Measurements from ENCODE around the gene CPED1. TPM values are rescaled to one million over a fixed set of nuclear protein-coding genes. Genes with fewer than 3 reads are reported as not detected.
A peak's percentile ranks its signal among the peaks of the same experiment; 100 is the strongest.
"Not testable (repeated sequence)": the region's sequence is repeated elsewhere in the genome, so short reads cannot be mapped to it uniquely, and the experiment has no call there.

The CPED1 gene
- total RNA-seq, 1 donor from 2014 or later: 48.7 TPM

GRCh38 chr7:120993553-120994191 is 5.2 kb downstream of the CPED1 start:
- DNase-seq (ENCODE audit: low spot score): no peak
- intact Hi-C loops (cut with DNase I): no loop called here

DNA sequence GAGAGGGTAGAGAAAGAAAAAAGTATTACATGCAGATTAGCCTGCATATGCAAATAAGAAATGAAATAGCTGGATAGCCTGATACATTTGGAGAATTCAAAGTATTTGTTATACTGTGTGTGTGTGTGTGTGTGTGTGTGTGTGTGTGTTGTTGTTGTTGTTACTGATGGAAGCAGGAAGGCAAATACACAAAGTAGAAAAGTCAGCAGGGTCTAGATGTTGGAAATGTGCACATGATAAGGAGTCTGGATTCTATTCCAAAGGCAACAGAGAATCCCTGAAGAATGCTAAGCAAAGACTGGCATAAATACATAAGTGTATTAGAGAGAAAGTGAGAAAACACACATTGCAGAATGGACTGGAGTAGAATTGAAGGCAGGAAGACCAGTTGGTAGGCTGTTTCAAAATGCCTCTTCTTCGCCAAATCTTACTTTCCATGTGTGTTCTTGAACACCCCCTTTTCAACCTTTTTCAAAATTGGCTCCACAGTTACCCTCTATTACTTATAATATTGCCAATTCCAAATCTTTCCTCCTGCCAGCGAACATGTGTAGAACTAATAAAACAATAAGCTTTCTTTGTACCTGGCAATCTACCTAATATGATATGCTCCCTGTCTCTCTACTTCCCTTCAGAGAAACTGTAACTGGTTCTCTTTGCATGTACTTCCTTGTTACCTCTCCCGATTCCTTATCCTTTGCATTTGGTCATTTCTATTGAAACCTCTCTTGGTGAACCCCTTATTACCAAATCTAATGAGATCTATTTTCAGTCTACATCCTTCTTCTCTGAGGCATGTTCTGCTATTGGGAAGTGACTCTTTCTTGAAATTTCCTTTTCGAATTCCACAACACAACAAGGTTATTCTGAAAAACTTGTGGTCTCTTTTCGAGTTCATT is 6.2 kb downstream of the CPED1 start:
- no peak for DNase-seq (ENCODE audit: low spot score)
- intact Hi-C loops (cut with DNase I): no loop called here

DNA sequence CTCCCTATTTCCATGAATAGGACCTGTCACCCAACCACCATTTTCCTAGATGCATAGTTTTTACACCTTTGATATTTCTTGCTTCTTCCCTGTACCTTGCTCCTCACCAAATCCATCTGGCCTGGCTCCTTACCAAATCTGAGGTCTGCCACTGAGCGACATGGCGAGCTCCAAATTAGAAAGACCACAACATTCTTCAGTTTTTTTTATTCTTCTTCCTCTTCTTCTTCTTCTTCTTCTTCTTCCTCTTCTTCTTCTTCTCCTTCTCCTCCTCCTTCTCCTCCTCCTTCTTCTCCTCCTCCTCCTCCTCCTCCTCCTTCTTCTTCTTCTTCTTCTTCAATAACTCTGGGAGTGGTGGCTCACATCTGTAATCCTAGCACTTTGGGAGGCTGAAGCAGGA is 7.1 kb downstream of the CPED1 start:
- intact Hi-C loops (cut with DNase I): no loop called here
- DNase-seq (ENCODE audit: low spot score): no peak

DNA sequence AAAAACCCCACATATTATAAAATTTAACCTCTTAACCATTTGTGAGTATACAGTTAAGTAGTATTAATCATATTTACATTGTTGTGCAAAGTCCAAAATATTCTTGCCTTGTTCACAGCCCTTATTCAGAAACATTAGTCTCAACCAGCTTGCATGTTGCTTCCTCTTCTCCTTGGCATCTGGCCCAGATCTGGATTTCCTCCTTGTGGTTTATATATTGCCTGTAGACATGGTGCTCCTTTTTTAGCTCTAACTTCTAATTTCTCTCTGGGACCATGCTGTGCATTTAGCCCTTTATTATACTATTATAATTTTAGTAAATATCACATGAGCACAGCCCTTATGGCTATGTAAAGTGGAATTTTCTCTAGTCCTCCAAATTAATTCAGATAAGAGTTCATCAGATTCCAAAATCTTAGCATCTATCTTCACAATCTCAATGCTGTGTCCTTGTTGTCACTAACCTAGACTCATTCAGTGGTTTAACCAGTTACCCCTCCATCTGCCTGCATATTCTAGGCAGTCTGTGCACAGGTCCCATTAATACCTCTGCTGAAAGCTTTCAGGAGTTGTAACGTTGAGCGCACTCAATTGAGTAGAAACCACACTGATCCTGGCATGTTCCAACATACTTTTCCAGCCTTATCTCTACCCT is 7.9 kb downstream of the CPED1 start:
- peak; percentile 84 for DNase-seq (ENCODE audit: low spot score)
- intact Hi-C loops (cut with DNase I): no loop called here

DNA sequence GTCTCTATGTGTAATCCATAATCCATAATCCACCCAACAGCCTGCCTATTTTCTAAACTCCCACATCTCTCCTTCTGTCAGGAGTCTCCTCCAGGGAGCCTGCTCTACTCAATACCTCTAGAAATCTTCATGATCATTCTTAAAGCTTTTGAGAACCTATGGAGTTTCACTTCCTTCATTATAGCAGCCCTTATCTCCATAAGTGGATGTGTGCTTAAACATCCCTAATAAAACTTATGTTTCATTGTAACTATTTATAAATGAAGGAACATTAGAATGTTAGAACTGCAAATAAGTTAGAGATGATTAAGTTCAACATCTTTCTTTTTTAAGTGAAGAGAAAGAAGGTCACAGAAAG is 8.5 kb downstream of the CPED1 start:
- intact Hi-C loops (cut with DNase I): no loop called here
- no peak for DNase-seq (ENCODE audit: low spot score)

DNA sequence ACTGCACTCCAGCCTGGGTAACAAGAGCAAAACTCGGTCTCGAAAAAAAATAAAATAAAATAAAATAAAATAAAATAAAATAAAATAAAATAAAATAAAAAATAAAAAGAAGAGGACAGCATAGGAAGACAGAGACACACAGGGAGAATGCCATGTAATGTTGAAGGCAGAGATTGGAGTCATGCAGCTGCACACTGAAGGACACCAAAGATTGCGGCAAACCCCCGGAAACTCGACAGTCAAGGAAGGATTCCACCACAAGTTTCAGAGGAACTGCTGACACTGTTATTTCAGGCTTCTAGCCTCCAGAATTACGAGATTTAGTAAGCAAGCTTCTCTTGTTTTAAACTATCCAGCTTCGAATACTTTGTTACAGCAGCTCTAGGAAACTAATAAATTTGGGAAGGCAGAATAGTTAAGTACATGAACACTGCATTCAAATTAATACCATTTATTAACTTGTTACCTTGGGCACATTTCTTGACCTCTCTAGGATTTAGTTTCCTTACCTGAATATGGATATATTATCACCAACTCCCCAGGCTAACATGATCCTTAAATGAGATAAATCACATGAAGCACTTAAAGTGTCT is 9.5 kb downstream of the CPED1 start:
- intact Hi-C loops (cut with DNase I): no loop called here
- DNase-seq (ENCODE audit: low spot score): no peak

GRCh38 chr7:120998520-120998919 is 10.0 kb downstream of the CPED1 start:
- no peak for DNase-seq (ENCODE audit: low spot score)
- intact Hi-C loops (cut with DNase I): no loop called here

DNA sequence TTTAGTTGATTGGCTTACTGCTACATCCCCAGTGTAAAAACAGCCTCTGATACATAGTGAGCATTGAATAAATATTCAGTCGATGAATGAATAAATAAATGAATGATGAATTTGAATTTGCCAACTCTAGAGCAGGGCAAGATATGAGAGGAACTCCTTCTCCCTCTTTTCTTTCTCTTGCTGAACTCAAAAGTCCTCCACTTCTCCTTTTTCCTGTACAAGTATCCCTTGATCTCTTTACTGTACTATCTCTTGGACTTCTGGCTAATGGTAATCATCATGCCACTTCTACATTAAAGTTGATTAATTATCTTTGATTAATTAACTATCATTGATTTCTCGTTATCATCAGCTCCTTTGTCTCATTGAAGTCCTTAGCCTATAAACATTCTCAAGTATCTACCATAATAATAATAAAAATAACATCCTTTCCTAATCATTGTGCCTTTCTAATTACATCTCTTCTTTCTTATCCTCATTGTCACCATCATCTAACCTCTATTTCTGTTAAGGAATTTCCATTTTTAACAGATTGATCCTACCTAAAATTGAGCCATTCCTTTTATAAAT is 10.6 kb downstream of the CPED1 start:
- no peak for DNase-seq (ENCODE audit: low spot score)
- intact Hi-C loops (cut with DNase I): no loop called here

DNA sequence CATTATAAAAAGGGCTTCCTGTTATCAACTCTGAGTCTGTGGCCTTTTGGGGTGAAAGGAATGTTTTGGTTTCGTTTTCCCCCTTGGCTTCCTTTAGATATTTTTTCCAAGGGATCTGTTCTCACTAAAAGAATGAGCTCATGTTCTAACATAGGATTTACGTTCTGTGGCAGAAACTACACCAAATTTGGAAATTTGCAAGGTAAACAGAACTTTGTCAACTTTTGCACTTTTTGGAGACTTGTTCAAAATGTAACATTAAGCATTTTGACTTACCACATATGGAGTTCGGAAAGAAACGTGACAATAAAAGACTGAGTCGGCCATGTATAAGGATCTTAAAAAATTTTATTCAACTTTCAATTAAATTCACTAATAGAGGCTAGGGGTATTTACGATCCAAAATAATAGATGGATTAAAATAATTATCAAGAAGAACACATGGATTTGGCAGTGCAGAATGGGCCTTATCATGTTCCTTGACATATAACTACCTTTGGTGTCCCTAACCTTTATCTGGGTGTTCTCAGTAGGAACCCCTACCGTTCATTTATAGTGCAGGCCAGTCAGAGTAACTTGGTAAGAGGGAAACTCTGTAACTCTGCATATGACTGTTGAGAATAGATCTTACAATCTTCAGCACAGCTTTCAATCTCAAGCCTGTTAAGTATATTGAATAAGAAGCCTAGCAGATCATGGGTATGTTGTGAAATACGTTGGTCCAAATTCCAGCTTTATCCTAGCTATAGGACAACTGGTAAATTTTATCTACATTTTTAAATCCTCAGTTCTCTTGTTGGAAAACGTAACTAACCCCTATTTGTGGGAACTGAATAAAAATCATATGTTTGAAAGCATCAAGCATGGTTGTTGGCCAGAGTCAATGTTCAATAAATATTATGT is 11.8 kb downstream of the CPED1 start:
- no peak for DNase-seq (ENCODE audit: low spot score)
- intact Hi-C loops (cut with DNase I): no loop called here

GRCh38 chr7:121001234-121001906 is 12.9 kb downstream of the CPED1 start:
- intact Hi-C loops (cut with DNase I): no loop called here
- no peak for DNase-seq (ENCODE audit: low spot score)

DNA sequence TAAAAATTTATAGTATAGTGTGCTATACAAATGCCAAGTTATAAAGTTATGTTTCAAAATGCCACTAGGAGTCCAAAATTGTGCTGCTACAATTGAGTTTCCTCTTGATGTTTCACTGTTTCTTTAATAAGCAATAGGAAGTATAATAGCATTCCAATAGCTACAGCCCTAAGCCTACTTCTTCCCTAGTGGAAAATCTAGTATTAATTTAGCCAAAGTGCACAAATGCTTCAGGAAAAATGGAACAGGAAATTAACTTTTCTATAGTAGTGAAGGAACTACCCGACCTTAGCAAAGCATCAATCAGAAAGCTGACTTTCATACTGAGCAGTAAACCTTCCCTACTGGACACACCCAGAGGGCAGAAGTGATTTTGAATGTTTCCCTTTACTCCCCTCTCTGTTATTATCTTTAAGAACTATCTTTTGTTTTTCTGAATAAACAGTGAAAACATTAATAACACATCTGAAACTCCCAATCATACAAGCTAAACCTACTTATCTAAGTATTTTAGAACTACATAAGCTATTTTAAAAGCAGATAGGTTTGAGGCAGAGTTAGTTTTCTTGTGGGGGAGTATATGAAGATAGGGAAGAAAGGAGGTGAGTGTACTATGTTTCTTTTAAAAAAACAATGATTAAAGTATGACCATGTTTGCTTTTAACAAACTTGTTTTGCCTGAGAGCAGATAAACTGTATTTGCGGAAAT is 13.7 kb downstream of the CPED1 start:
- intact Hi-C loops (cut with DNase I): no loop called here
- DNase-seq (ENCODE audit: low spot score): no peak

DNA sequence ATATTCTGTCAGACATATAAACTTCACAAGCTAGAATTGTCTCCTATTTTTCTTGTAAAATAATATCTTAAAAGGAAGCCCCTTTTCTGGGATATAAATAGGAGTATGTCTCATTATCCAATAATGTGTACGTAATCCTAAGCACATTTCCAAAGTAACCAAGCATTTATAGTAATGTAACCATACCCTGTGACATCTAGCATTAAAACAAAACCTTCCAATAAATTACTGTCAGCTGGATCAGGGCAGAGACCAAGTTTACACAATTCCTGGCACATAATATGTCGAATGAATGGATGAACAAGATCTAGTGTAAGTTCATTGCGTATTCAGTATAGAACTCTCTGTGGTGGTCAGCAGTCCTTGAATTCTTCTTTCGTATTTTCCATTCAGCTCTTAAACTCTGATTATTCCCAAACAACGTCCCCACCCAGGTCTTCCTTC is 14.3 kb downstream of the CPED1 start:
- DNase-seq (ENCODE audit: low spot score): no peak
- intact Hi-C loops (cut with DNase I): no loop called here

GRCh38 chr7:121003986-121004685 is 15.6 kb downstream of the CPED1 start:
- intact Hi-C loops (cut with DNase I): no loop called here
- DNase-seq (ENCODE audit: low spot score): peak; percentile 81

- intact Hi-C loops (cut with DNase I); DNase-seq (ENCODE audit: low spot score): not testable (repeated sequence)
These were observed 16.5 kb downstream of the CPED1 start for GRCh38 chr7:121005058-121005457.

DNA sequence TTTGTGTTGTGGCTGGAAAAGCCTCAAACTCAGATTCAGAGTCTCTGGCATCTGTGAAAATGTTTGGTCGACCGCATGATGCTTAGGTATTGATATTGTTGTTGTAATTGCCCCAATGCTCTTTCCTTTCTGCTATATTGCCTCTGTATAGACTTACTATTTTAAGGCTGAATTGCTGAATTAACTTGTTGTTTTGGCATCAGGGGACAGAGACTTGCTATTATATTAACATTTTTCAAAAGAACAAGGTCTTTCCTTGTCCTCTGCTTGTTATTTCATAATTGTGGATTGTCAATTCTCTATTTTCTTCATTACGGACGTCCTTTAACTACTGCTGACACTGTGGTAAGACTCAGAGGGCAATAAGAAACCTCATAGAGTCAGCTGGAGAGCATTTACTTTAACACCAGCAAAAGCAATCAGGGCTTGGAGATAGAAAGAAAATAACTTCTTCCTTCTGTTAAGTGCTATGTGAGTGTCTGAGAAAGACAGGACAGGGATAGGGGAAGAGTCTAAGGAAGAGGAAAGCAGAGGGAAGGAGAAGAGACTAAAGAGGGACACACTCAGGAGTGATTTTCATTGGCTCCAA is 17.6 kb downstream of the CPED1 start:
- DNase-seq (ENCODE audit: low spot score): no peak
- intact Hi-C loops (cut with DNase I): no loop called here

GRCh38 chr7:121006711-121007315 is 18.3 kb downstream of the CPED1 start:
- intact Hi-C loops (cut with DNase I): no loop called here
- DNase-seq (ENCODE audit: low spot score): no peak
